GM21737 (cell line): ENCODE measurements around the gene PSMC1.
A peak's percentile ranks its signal among the peaks of the same experiment; 100 is the strongest.

ENCODE experiments used
- ATAC-seq: cut with Tn5 transposase; IDR thresholded peaks from one replicate; pipeline ENCODE4 v1.9.1; 2021; ENCODE audit warnings: mild to moderate bottlenecking, moderate library complexity; ENCODE audit not compliant: unreplicated experiment

The PSMC1 gene

GRCh38 chr14:90275820-90276219, 19.5 kb downstream of the PSMC1 start:
- ATAC-seq: no peak

- no peak for ATAC-seq
These were observed 20.5 kb downstream of the PSMC1 start for GRCh38 chr14:90276646-90277367.

DNA sequence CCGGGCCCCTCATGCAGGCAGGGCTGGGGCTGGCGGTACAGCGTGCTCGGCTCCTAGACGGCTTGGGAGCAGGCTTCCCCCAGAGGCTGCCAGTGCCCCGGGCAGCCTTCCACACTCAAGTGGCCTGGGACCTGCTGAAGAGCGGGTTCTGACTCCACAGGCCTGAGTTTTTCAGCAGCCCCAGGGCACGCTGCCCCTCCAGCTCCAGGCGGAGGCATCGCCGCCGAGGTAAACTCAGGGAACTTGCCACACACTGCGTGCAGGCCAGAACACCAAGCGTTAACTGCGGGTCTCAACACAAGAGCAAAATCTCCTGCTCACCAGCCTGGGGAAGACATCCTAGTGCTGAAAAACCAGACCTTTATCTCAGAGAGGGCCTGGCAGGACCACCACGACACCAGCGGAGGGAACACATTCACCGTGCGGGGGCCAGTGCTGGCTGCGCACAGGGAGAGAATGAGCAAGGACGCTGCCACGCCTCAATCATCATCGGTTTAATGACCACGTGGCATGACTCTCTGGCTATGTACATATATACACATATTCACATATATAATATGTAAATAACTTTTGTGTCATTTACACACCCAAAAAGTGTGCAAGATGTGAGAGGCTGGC, 21.3 kb downstream of the PSMC1 start:
- ATAC-seq: no peak

DNA sequence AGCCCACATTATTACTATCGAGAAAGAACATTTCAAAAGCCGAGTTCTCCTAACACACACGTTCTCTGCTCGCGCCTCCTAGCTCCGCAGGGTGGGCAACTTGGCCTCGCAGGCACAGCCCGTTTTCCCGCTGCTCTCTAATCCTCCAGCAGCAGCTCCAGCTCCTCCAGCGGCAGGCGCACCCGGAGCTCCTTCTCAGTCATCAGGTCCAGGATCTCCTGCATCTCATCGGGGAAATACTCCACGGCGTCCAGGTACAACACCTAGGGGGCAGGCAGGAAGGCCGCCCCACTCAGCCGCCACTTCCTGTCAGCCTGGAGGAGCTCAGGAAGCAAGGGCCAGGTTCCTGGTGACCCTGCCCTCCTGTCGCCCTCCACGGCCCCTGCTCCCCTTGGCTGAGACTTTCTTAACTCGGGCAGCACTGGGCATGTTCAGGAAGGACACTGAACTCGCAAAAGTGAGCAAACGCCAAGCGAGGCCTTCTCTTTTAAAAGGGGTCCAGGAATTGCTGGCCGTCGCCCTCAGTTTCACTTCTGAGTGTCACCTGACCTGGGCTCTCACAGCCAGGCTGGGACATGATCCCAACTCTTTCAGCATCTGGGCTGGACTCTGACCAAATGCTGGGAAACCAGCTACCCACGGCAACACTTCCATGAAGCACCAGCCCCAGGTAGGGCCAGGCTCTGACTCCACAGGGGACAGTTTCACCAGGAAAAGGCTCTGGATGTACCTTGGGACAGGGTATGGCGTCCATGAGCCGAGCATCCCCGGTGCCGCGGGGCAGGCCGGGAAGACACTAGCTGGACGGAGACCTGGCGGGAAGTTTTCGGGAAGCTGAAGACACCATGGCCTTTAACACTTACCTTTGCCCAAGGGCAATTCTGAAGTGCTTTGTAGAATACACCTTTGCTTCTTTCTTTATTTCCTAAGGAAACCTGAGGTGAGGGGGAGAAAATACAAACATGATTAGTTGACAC, 22.1 kb downstream of the PSMC1 start:
- ATAC-seq: no peak

- ATAC-seq: no peak
These were observed 23.7 kb downstream of the PSMC1 start for GRCh38 chr14:90280096-90280495.

- no peak for ATAC-seq
These were observed 24.9 kb downstream of the PSMC1 start for GRCh38 chr14:90281261-90281660.

DNA sequence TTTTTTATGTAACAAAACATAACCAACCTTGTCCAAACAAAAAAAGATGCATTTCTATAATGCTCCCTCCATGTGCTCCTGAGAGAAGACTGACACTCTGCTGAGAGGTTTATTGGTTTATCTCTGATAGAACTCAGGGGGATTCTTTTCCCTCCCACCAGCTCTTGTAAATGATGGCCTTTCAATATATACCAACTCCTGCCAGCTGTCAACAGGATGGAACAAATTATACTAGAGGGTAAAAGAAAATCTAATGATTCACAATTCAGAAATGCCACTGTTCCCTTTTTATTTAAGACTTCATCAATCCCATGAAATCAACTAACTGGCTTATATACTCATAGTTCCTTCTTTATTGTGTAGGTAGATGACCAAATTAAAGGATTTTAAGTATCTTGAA, 25.4 kb downstream of the PSMC1 start:
- ATAC-seq: no peak

- ATAC-seq: no peak
These were observed 31.4 kb downstream of the PSMC1 start for GRCh38 chr14:90287791-90288190.

GRCh38 chr14:90288651-90289355, 32.5 kb downstream of the PSMC1 start:
- peak; percentile 92 for ATAC-seq

DNA sequence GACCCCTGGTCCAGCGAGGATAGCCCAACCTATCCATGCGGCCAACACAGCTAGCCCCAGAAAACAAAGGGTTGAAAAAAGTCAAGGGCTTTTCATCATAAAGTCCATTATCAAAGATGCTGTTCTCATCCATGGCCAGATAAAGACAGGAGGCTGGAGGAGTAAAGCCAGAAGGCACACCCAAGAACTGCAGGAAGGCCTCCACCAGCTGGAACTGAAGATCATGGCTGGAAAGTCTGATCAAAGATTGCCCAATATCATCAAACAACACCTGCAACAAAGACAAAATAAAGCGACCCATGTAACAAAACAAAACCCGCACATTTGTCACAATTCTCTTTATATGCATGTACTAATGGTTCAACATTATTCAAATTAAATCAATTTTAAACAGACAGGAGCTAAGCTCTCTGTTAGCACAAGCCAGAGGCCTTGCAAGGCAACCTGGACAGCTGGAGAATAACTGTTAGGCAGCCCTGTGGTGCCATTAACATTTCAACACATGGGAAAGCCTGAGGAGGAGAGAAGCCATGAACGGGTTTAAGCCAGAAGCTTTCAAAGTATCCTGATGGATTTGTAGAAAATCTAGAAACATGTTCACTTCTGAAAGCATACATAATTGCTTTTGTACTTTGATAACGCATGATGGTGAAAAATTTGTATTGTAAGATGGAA, 34.1 kb downstream of the PSMC1 start:
- ATAC-seq: no peak

DNA sequence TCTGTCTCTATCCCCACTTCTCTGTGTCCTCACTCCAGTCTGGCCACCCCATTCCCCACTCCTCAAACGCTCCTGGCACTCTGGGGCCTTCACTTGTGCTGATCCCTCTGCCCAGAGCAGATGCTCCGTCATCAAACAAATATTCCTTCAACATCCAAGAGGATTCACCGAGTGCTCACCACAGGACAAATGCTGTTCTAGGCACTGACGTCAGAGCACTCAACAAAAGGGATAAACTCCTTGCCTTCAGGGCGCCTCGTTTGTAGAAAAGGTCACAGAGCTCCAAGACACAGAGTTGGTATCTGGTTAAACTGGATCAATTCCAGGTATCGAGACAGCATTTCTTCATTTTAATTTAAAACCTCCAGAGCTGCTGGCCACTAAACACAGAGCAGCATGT, 35.3 kb downstream of the PSMC1 start:
- ATAC-seq: no peak

- no peak for ATAC-seq
These were observed 37.7 kb downstream of the PSMC1 start for GRCh38 chr14:90293766-90294730.

DNA sequence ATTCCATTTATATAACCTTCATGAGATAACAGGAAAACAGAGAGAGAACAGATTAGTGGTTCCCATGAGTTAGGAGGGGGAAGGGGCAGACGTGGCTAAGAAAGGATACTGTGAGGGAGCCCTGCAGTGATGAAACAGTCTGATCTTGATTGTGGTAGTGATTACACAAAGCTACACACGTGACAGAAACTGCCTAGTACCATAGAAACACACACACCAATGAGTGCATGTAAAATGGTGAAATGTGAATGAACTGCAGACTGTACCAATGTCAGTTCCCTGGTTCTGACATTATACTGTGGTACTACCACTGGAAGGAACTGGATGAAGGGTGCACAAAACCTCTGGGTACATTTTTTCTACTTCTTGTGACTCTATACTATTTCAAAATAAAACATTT, 38.5 kb downstream of the PSMC1 start:
- no peak for ATAC-seq

DNA sequence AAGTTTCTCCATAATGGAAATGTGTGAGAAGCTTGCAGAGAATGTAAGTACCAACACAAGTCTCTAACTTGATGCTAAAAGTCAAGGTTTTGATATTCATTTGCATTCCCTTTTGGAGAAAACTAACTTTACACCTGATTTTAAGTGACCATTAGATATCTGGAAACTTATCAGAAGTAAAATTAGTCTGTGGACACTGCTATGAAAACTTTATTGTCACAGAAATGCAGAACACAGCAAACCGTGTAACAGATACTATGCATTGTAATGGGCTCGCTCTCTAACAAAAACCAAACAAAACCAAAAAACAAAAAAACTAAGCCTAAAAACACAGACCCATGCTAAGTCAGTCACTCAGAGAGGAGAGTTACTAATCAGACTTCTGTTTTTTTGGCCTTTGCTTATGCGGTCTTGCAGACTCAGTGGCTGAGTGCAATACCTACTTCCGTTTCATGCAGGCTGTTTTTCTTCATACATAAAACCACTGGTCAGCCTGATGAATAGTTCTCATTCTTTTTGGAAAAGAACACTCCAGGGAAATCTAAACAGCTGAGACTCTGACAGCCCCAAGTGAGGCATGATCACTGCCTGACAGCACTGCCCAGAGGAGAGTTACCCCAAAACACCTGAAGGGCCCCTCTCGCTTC, 39.6 kb downstream of the PSMC1 start:
- no peak for ATAC-seq

DNA sequence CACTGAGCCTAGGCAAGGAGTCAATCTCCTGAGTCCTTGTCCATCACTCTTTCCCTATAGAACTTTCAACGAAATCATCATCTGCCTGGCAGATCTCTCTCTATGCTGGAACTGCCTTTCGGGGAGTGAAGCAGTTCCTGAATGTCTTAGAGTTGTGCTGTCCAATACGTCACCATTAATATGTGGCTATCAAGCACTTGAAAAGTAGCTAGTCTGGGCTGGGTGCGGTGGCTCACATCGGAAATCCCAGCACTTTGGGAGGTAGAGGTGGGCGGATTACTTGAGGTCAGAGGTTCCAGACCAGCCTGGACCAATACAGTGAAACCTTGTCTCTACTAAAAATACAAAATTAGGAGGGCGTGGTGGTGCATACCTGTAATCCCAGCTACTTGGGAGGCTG, 40.3 kb downstream of the PSMC1 start:
- ATAC-seq: no peak

DNA sequence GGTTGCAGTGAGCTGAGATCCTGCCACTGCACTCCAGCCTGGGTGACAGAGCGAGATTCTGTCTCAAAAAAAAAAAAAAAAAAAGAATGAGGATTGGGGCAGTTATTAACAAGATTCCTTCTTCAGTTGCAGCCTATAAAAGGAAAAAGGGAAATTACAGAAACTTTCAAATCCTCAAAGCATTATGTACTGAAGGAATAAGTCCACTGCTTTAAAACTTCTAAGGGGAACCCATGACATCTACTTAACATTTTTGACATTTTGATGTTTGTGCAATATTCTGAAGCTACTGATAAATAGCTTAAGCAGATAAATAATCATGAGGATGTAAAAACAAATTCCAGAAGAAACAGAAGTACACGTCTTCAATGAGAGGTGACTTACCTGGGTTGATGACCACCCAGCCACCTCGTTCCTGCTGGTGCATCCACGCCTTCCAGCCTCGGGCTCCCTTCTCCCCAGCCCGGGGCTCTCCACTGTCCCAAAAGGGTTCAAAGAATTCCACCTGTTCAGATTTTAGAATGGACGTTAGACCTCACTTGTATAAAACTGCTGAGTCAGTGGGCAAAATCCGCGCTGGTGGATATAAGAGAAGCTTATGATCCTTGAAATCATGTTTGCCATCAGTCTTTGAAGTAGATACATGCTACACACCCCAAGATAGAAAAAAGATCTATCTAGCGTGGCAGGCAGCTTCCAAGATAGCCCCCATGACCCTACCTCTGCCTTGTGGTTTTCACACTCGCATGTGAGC, 41.7 kb downstream of the PSMC1 start:
- no peak for ATAC-seq

GRCh38 chr14:90299408-90299807, 43.1 kb downstream of the PSMC1 start:
- ATAC-seq: no peak

- no peak for ATAC-seq
These were observed 44.3 kb downstream of the PSMC1 start for GRCh38 chr14:90300611-90301047.
